IPS-18a (cell line): ENCODE data around the gene TDRD12.
"Not testable (repeated sequence)": the region's sequence is repeated elsewhere in the genome, so short reads cannot be mapped to it uniquely, and the experiment has no call there.

ENCODE experiments used
- H3K27ac ChIP-seq: one replicate; pipeline ENCODE4 v1.5.1; 2013; ENCODE audit warnings: low read length
- H3K27me3 ChIP-seq: one replicate; pipeline ENCODE4 v1.6.1; 2013; ENCODE audit warnings: mild to moderate bottlenecking, low read length; ENCODE audit not compliant: control insufficient read depth, insufficient read depth
- H3K36me3 ChIP-seq: one replicate; pipeline ENCODE4 v1.6.1; 2013; ENCODE audit warnings: low read depth, low read length; ENCODE audit not compliant: control insufficient read depth
- H3K4me1 ChIP-seq: one replicate; pipeline ENCODE4 v1.6.1; 2013; ENCODE audit warnings: low read depth, low read length; ENCODE audit not compliant: control insufficient read depth
- H3K4me3 ChIP-seq: one replicate; pipeline ENCODE4 v1.5.1; 2013; ENCODE audit warnings: low read length
- H3K9ac ChIP-seq: one replicate; pipeline ENCODE4 v1.6.1; 2013; ENCODE audit warnings: mild to moderate bottlenecking, low read length, moderate library complexity
- H3K9me3 ChIP-seq: one replicate; pipeline ENCODE4 v1.6.1; 2013; ENCODE audit warnings: low read depth, low read length; ENCODE audit not compliant: control insufficient read depth

The TDRD12 gene

GRCh38 chr19:32852216-32852615 lies 132.6 kb downstream of the TDRD12 start:
- Histone ChIP-seq H3K27me3 (no peaks in the 10 kb centered on the region), H3K9ac (no peak overlapping the region), H3K27ac (no peak overlapping the region), H3K9me3 (no peaks in the 10 kb centered on the region), H3K36me3 (no peaks in the 10 kb centered on the region), H3K4me1 (no peaks in the 10 kb centered on the region), H3K4me3 (no peak overlapping the region)

- H3K4me1 ChIP-seq, H3K4me3 ChIP-seq, H3K9me3 ChIP-seq, H3K27ac ChIP-seq, H3K36me3 ChIP-seq, H3K9ac ChIP-seq, H3K27me3 ChIP-seq: not testable (repeated sequence)
These were observed 137.3 kb downstream of the TDRD12 start for GRCh38 chr19:32856818-32857217.

- H3K4me3 ChIP-seq = no peak overlapping the region
- H3K27ac ChIP-seq = no peak overlapping the region
- no peaks in the 10 kb centered on the region for H3K4me1 ChIP-seq
- H3K9me3 ChIP-seq = no peaks in the 10 kb centered on the region
- H3K9ac ChIP-seq = no peak overlapping the region
- no peaks in the 10 kb centered on the region for H3K36me3 ChIP-seq
- H3K27me3 ChIP-seq = no peaks in the 10 kb centered on the region
These were observed 138.0 kb downstream of the TDRD12 start for GRCh38 chr19:32857584-32857983.

GRCh38 chr19:32858155-32858554 lies 138.6 kb downstream of the TDRD12 start:
- no peaks in the 10 kb centered on the region for H3K36me3 ChIP-seq
- H3K9ac ChIP-seq = no peak overlapping the region
- H3K4me1 ChIP-seq = no peaks in the 10 kb centered on the region
- H3K27me3 ChIP-seq = no peaks in the 10 kb centered on the region
- no peaks in the 10 kb centered on the region for H3K9me3 ChIP-seq
- H3K27ac ChIP-seq = no peak overlapping the region
- H3K4me3 ChIP-seq = no peak overlapping the region

- H3K9me3 ChIP-seq = no peaks in the 10 kb centered on the region
- H3K36me3 ChIP-seq = no peaks in the 10 kb centered on the region
- no peak overlapping the region for H3K9ac ChIP-seq
- H3K4me3 ChIP-seq = no peak overlapping the region
- no peaks in the 10 kb centered on the region for H3K4me1 ChIP-seq
- H3K27ac ChIP-seq = no peak overlapping the region
- no peaks in the 10 kb centered on the region for H3K27me3 ChIP-seq
These were observed 139.0 kb downstream of the TDRD12 start for GRCh38 chr19:32858559-32858958.

GRCh38 chr19:32859591-32859990 lies 140.0 kb downstream of the TDRD12 start:
- Histone ChIP-seq H3K4me3 (no peak overlapping the region), H3K36me3 (no peaks in the 10 kb centered on the region)

GRCh38 chr19:32861596-32861995 lies 142.0 kb downstream of the TDRD12 start:
- H3K27ac ChIP-seq = no peak overlapping the region
- H3K9ac ChIP-seq = no peak overlapping the region
- H3K27me3 ChIP-seq = no peaks in the 10 kb centered on the region
- no peaks in the 10 kb centered on the region for H3K4me1 ChIP-seq
- no peak overlapping the region for H3K4me3 ChIP-seq
- H3K9me3 ChIP-seq = no peaks in the 10 kb centered on the region
- no peaks in the 10 kb centered on the region for H3K36me3 ChIP-seq

More at GRCh38 chr19:32859591-32859990, 140.0 kb downstream of the TDRD12 start:
- no peaks in the 10 kb centered on the region for H3K9me3 ChIP-seq
- H3K9ac ChIP-seq = no peak overlapping the region
- no peak overlapping the region for H3K27ac ChIP-seq
- H3K27me3 ChIP-seq = no peaks in the 10 kb centered on the region
- H3K4me1 ChIP-seq = no peaks in the 10 kb centered on the region

- H3K9ac ChIP-seq = no peak overlapping the region
- H3K36me3 ChIP-seq = no peaks in the 10 kb centered on the region
- H3K27ac ChIP-seq = no peak overlapping the region
- H3K4me1 ChIP-seq = no peaks in the 10 kb centered on the region
- no peaks in the 10 kb centered on the region for H3K9me3 ChIP-seq
- H3K4me3 ChIP-seq = no peak overlapping the region
- H3K27me3 ChIP-seq = no peaks in the 10 kb centered on the region
These were observed 142.6 kb downstream of the TDRD12 start for GRCh38 chr19:32862173-32862572.

- Histone ChIP-seq H3K9me3 (no peaks in the 10 kb centered on the region), H3K36me3 (no peaks in the 10 kb centered on the region), H3K27me3 (no peaks in the 10 kb centered on the region), H3K4me3 (no peak overlapping the region), H3K9ac (no peak overlapping the region), H3K4me1 (no peaks in the 10 kb centered on the region), H3K27ac (no peak overlapping the region)
These were observed 143.2 kb downstream of the TDRD12 start for GRCh38 chr19:32862741-32863140.

- no peaks in the 10 kb centered on the region for H3K36me3 ChIP-seq
- H3K27ac ChIP-seq = no peak overlapping the region
- H3K9ac ChIP-seq = no peak overlapping the region
- no peaks in the 10 kb centered on the region for H3K27me3 ChIP-seq
- no peaks in the 10 kb centered on the region for H3K4me1 ChIP-seq
- no peak overlapping the region for H3K4me3 ChIP-seq
- no peaks in the 10 kb centered on the region for H3K9me3 ChIP-seq
These were observed 143.7 kb downstream of the TDRD12 start for GRCh38 chr19:32863301-32863700.

- no peak overlapping the region for H3K9ac ChIP-seq
- no peaks in the 10 kb centered on the region for H3K27me3 ChIP-seq
- H3K27ac ChIP-seq = no peak overlapping the region
- no peaks in the 10 kb centered on the region for H3K4me1 ChIP-seq
- no peak overlapping the region for H3K4me3 ChIP-seq
- no peaks in the 10 kb centered on the region for H3K36me3 ChIP-seq
- H3K9me3 ChIP-seq = no peaks in the 10 kb centered on the region
These were observed 144.3 kb downstream of the TDRD12 start for GRCh38 chr19:32863841-32864240.

GRCh38 chr19:32864318-32865007 lies 144.9 kb downstream of the TDRD12 start:
- H3K36me3 ChIP-seq = no peaks in the 10 kb centered on the region
- H3K4me1 ChIP-seq = no peaks in the 10 kb centered on the region
- H3K4me3 ChIP-seq = no peak overlapping the region
- H3K9ac ChIP-seq = no peak overlapping the region
- H3K9me3 ChIP-seq = no peaks in the 10 kb centered on the region
- no peaks in the 10 kb centered on the region for H3K27me3 ChIP-seq
- no peak overlapping the region for H3K27ac ChIP-seq
